Upper lobe of right lung (tissue), 1 donor: ENCODE measurements around the gene PHF8. TPM values are rescaled to one million over a fixed set of nuclear protein-coding genes. Genes with fewer than 3 reads are reported as not detected.

Experiments used
- ATAC-seq: fragments of 200-7000 bp; cut with Tn5 transposase; one replicate; pipeline ENCODE4 v1.9.1; 2020; ENCODE audit warnings: mild to moderate bottlenecking, moderate library complexity
- DNase-seq: peaks from one replicate; pipeline ENCODE4 v3.0.0-alpha.2; 2020
- H3K27ac ChIP-seq: fragments of 200-600 bp; one replicate; pipeline ENCODE4 v1.8.0; 2022
- H3K27me3 ChIP-seq: fragments of 200-600 bp; one replicate; pipeline ENCODE4 v1.8.0; 2022; ENCODE audit warnings: mild to moderate bottlenecking
- H3K36me3 ChIP-seq: fragments of 200-600 bp; one replicate; pipeline ENCODE4 v1.8.0; 2022
- H3K4me1 ChIP-seq: fragments of 200-600 bp; one replicate; pipeline ENCODE4 v1.8.0; 2022
- H3K4me3 ChIP-seq: fragments of 200-600 bp; one replicate; pipeline ENCODE4 v1.8.0; 2022; ENCODE audit warnings: mild to moderate bottlenecking
- H3K9me3 ChIP-seq: fragments of 200-600 bp; one replicate; pipeline ENCODE4 v1.8.0; 2022
- intact Hi-C: fragments of 100-400 bp; cut with DNase I; formaldehyde crosslinking; loops from one replicate; pipeline ENCODE4 v1.11.0; 2022
- total RNA-seq: library from RNA; stranded (reverse); fragmentation: NEBNext Ultra II Directional; extraction: Animal tissue kit (Norgen Biotek cat#: 25700); gene quantifications from one replicate; pipeline ENCODE4 v1.2.1, GENCODE V29; 2021
- TF ChIP-seq, protein P1 (sequence below): fragments of 200-600 bp; IDR thresholded peaks from one replicate; pipeline ENCODE4 v1.8.0; 2022; ENCODE audit warnings: antibody characterized with exemption
- donor health status: DM: no; HTN: yes; CAD: no; lungs with severe emphysema.

Gene PHF8
- total RNA-seq, 1 donor from 2014 or later: 28.5 TPM

- Histone ChIP-seq H3K36me3 (peaks cover 14% of the 10 kb centered on the region), H3K27me3 (no peaks in the 10 kb centered on the region), H3K9me3 (no peaks in the 10 kb centered on the region), H3K4me3 (peak overlapping the region; percentile 66), H3K4me1 (peaks cover 4% of the 10 kb centered on the region), H3K27ac (peak overlapping the region; percentile 97)
- intact Hi-C loops: no loop called here
- DNase-seq (peak; percentile 77), ATAC-seq (peak; percentile 55)
- TF ChIP-seq, protein P1, sequence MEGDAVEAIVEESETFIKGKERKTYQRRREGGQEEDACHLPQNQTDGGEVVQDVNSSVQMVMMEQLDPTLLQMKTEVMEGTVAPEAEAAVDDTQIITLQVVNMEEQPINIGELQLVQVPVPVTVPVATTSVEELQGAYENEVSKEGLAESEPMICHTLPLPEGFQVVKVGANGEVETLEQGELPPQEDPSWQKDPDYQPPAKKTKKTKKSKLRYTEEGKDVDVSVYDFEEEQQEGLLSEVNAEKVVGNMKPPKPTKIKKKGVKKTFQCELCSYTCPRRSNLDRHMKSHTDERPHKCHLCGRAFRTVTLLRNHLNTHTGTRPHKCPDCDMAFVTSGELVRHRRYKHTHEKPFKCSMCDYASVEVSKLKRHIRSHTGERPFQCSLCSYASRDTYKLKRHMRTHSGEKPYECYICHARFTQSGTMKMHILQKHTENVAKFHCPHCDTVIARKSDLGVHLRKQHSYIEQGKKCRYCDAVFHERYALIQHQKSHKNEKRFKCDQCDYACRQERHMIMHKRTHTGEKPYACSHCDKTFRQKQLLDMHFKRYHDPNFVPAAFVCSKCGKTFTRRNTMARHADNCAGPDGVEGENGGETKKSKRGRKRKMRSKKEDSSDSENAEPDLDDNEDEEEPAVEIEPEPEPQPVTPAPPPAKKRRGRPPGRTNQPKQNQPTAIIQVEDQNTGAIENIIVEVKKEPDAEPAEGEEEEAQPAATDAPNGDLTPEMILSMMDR: no peak
These were observed 640 bp downstream of the PHF8 start for GRCh38 chrX:54043541-54044125.

DNA sequence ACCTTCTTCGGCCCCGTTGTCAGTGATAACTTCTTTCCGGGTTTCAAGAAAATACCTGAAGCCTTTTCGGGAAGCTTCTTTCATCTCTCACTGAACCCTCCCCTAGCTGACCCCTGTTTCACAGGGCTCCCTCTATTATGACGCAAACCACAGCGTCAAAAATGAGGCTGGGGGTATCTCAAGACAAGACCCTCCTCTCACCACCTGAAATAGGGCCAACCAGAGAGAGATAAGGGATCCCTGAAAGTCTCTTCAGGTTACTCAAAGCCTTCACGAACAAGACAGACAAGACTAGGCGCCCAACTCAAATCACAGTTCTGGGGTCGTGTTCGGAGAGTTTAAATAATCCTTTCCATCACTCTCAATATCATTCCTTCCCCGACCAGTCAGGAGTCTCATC is 1.2 kb downstream of the PHF8 start:
- ATAC-seq: no peak
- H3K4me3 ChIP-seq: peak overlapping the region; percentile 66
- H3K36me3 ChIP-seq: peaks cover 14% of the 10 kb centered on the region
- DNase-seq: no peak
- H3K9me3 ChIP-seq: no peaks in the 10 kb centered on the region
- H3K27ac ChIP-seq: peak overlapping the region; percentile 97
- H3K4me1 ChIP-seq: peaks cover 4% of the 10 kb centered on the region
- TF ChIP-seq, protein P1: no peak
- no peaks in the 10 kb centered on the region for H3K27me3 ChIP-seq
- intact Hi-C loops: no loop called here

DNA sequence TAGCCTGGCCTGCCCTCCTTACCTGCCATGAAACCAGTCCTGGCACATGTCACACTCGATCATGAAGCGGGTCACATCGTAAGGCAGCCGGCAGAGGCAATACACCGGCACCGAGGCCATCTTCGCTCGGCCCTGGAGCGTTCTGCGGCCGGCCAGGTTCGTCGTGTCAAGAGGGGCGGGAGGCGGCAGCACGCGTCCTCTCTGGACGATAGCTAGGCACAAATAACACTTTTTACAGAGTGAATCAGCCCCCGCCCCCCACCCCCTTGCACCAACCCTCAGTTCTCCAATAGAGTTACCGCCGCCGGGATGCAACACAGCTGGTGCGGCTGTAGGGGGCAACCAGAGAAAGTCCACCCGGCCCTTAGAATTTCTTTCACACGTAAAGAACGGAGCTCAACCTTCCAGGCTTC is 1.7 kb downstream of the PHF8 start:
- no peak overlapping the region for H3K27ac ChIP-seq
- H3K4me3 ChIP-seq: peak overlapping the region; percentile 66
- H3K9me3 ChIP-seq: no peaks in the 10 kb centered on the region
- intact Hi-C loops: no loop called here
- H3K36me3 ChIP-seq: peaks cover 14% of the 10 kb centered on the region
- H3K4me1 ChIP-seq: peaks cover 4% of the 10 kb centered on the region
- H3K27me3 ChIP-seq: no peaks in the 10 kb centered on the region
- TF ChIP-seq, protein P1: peak; percentile 23
- peak; percentile 4 for ATAC-seq
- DNase-seq: peak; percentile 60

DNA sequence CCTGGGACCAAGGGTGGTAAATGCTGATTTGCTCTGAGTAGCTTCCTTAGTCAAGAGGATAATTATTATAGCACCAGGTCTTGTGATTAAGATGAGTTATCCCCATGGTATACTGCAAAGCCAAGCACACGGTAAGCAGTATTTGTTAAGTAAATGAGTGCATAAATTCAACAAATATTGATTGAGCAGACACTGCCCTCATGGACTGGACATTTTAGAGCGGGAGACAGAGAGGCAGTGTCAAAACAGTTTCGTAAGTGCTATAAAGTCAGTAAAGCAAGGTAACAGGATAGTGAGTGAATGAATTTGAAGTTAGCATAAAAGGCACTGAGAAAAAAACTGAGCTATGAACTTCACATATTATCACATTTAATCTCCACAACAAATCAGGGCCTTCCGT is 13.9 kb downstream of the PHF8 start:
- no peak overlapping the region for H3K4me3 ChIP-seq
- H3K27me3 ChIP-seq: no peaks in the 10 kb centered on the region
- intact Hi-C loops: no loop called here

DNA sequence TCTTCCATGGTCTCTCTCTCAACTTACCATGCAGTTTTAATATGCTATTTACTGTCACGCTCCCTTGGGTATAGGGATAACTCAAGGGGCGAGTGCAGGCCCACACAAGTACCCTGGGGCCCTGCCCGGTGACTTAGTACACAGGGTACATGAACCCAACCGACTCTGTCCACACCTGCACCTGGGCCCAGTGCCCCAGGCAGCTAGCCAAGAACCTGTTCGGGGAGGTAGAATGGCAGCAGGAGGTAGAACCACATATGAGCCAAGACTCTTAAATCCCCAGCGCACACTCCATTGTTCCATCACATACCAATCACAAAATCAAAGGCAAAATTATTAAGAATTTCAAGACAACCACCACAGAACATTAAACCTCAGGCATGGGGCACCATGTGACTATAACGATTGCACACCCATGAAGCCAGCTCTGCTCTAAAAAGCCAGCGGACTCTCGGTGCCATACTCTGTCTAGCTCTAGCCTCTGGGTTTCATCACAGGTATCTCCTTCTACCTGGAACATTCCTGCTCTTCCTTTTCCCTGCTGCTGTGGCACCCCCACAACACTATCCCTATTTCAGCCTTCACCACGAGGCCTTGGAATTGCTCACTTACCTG is 14.6 kb downstream of the PHF8 start:
- H3K27me3 ChIP-seq: no peaks in the 10 kb centered on the region
- intact Hi-C loops: no loop called here
- peaks cover 17% of the 10 kb centered on the region for H3K36me3 ChIP-seq
- H3K9me3 ChIP-seq: no peaks in the 10 kb centered on the region
- TF ChIP-seq, protein P1: no peak
- peak; percentile 68 for DNase-seq
- no peaks in the 10 kb centered on the region for H3K4me1 ChIP-seq
- ATAC-seq: peak; percentile 44
- no peak overlapping the region for H3K27ac ChIP-seq
- H3K4me3 ChIP-seq: no peak overlapping the region

More for the DNA sequence above, 13.9 kb downstream of the PHF8 start:
- DNase-seq (no peak), ATAC-seq (no peak)
- Histone ChIP-seq H3K27ac (no peak overlapping the region), H3K9me3 (no peaks in the 10 kb centered on the region), H3K36me3 (peaks cover 18% of the 10 kb centered on the region), H3K4me1 (no peaks in the 10 kb centered on the region)
- TF ChIP-seq, protein P1: no peak
